NCI-H1417 treated with DMSO at 0.1 percent for 48 hours (cell line): ENCODE data around the gene FAM120A.

Experiments used
- DNase-seq: peaks from one replicate; lab custom pipeline; 2025; lab: John Stamatoyannopoulos, UW

FAM120A gene

DNA sequence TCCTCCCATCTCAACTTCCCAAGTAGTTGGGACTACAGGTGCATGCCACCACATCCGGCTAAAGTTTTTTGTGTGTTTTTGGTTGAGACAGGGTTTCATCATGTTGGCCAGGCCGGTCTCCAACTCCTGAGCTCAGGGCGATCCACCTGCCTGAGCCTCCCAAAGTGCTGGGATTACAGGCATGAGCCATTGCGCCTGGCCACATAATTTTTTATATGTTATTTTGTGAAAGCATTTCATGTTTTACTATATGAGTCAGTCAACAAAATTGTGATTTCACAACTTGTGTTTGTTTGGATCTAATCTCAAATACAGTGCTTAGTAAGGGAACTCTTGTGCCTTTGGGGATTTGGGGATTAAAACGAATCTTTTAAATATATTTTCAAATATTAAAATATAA, 21.9 kb downstream of the FAM120A start:
- no peak for DNase-seq

DNA sequence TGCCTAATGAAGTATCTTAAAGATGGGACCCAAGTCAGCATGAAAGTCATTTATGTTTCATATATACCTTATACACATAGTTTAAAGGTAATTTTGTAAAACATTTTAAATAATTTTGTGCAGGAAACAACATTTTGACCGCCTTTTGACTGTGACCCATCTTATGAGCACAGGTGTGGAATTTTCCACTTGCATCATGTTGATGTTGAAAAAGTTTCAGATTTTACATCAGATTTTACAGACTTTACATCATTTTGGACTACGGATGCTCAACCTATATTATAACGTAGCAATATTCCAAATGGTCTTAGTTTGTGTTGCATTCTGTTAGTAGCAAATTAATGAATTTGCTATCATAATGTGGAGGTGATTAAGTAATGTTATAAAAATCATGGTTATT, 23.6 kb downstream of the FAM120A start:
- DNase-seq, result no peak

DNA sequence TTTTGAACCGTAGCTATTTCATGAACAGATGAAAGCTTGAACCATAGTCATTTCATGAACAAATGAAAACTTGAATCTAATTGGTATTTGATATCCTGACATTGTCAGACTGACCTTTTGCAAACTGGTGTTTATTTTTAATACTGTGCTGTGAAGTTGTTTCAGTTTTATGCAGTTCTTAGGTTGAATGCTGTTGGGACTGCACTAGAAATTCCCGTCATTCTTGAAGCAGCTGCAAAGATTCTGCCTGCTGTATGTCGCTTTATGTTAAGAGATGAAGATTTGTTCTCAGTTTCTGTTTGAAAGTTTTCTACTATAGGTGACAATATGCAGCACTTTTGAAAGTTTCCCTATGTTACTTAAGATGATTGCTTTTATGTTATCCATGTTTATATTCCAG, 24.4 kb downstream of the FAM120A start:
- no peak for DNase-seq

DNA sequence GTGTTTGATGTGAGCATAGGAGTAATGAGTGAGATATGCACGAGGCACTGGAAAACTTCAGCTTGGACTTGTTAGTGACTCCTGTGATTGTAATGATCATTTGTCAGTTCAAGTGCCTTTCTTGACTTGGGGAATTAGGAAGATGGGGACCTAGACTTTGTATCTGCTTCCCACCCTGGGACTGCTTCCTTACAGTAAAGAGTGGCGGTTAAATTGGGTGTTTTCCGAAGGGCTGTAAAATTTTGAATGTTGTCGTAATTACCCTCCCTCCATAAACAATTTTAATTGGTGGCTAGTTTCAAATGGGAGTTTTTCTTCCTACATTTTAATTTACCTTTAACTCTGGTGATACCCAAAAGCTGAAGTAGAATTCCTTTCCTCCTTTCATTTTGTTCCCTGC, 25.4 kb downstream of the FAM120A start:
- no peak for DNase-seq

DNA sequence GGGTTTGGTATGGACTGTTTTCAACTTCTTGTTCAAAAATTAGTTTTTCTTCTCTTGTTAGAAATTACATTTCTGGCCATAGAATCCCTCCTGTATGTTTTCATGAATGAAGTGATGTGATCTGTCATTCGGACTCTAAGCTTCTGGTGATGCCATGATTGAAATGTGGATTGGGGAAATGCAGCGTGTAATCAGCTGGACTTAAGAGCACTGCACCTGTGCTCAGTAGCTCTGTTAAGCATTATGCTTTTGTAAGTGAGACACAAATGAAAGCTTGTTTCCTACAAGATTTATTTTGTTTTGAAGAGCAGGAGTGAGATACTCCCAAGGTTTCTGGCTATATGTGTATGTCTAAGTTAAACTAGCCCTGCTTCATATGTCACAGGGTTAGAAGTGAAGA, 25.9 kb downstream of the FAM120A start:
- DNase-seq, result no peak

DNA sequence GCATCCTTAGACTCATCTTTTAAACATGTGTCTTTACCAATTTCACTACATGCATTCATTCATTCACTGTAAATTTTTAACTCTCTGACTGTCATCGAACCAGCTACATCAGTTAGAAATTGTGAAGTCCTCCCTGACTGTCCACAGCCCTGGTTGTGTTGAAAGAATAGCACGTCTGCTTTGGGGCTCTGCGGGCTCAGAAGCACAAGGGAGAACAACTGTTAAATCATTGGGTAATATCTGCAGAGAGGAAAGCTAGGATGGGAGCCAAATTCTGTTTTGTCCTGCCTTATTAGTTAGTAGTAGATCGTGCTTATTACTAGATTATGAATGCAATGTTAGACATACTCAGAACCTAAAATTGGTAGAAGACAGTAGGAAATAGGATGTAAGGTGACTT, 28.2 kb downstream of the FAM120A start:
- DNase-seq, result no peak

DNA sequence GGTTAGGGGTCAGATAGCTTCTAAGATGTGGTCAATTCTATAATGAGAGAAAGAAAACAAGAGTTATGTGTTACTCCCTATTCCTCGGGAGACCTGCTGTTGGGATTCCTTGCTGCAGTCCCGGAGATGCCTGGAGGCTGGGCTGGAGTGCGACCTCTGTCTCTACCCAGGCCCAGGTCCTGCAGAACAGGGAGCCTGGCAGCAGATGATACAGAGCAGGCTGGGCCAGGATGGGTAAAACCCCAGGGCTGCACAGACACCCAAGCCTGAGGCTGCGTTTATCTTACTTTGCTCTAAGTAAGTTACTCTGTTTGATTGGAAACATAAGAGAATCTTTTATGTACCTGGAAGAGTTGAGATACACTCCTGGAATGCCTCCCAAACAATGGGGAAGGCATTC, 28.8 kb downstream of the FAM120A start:
- DNase-seq, result no peak

DNA sequence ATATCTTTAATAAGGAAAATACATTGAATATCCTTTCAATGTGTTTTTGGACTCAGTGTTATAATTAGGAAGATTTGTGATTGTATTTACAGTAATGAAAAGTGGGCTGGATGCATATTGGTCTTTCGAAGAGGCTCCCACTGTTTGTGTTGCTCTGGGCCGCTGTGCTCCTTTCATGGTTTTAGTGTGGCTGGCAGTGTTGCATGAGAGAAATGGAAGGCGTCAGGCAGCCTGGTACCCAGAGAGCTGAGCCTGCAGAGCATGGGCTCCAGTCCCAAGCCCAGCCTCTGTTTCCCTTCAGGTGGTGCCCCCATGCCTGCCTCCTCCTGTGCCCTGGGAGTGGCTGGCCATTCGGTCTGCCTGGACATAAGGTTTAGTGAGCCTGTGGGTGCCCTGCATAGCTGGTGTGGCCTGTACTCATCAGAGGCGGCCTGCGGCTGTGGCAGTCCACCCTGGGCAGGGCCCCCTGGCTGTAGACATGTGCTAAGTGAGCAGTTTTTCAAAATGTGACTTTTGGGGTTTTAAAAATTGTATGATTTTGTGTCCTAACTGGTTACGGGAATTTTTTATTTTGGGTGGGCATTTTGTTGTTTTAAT, 29.3 kb downstream of the FAM120A start:
- DNase-seq, result no peak

DNA sequence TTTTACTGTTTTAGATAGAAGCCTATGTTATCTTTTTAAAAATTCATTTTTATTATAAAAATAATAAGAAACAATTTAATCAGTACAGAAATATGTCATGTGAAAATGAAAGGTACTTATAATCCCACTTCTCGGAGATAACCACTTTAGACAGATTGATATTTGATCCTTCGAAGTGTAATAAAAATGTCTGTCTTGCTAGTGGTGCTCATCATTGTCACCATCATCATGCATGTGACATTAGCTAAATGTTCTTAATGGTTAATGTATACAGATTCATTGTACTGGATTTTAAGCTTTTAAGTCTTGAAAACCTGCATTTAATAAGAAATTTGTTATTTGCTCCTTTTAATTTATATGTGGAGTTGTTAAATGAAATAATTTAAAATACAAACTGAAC, 32.0 kb downstream of the FAM120A start:
- DNase-seq, result no peak

DNA sequence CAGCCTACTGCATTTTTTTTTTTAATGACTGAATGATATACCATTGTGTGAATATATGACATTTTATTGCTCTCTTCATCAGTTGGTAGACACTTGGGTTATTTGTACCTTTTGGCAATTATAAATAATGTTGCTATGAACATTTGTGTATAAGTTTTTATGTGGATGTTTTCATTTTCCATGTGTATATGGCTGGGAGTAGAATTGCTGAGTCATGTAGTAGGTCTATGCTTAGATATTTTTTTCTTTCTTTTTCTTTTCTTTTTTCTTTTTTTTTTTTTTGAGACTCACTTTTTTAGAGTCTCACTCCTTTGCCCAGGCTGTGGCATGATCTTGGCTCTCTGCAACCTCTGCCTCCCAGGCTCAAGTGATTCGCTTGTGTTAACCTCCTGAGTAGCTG, 34.8 kb downstream of the FAM120A start:
- no peak for DNase-seq

DNA sequence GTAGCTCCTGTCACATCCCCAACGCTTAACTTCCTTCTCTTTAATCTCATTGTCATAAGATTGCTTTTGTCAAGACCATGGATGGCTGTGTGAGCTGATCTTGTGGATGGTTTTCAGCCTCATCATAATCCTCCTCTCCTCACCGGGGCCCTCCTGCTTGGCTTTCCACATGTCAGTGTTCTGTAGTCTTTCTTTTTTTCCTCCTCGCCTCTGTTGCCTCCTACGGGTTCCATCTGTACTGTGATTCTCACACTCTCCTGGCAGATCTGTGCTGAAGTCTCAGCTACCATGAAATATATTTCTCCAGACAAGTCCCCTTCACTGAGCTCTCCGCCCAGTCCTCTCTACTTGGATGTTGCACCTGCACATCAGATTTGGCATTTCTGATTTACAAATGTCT, 36.8 kb downstream of the FAM120A start:
- no peak for DNase-seq

DNA sequence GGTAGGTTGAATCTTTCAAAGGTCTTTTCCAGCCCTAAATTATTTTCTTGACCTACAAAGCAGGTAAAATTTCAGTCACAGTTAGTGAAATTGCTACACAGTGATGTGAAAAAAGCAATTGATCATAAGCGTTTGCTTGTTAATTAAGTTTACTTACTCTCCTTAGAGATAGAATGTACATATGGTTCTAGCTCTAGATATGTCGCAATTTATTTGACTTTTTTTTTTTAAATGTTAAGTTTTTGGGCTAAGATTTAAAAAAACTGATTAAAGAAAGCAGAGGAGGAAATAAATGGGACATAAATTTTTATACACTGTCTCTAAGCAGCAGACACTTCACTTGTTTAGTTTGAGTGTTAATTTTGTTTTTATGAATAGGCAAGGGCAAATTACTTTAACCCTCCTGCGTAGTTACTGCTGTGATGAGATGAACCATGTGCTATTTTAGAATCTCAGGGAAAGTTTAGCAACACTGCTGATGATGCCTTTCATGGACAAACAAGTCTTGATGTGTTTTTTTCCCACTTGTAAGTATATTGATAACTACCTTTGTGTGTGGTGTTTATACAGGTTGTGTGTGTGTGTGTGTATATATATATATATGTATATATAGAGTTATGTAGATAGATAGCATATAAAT, 40.2 kb downstream of the FAM120A start:
- DNase-seq, result no peak

DNA sequence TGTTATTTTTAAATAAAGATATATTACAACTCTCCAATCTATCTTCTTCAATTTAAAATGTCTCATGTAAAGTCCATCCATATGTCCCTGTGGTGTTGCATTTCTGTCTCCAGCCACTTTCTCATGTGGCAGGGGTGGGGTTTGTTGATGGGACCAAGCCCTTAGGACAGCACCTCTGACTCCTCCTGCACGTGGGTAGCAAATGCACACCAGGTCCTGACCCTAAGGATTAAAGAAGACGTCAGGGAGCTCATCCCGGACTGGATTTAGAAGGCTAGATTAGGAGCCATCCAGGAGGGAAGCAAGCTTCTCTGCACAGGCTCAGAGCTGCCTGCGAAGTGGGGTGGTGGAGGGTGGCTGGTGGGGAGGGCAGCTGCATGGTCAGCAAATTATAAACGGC, 40.8 kb downstream of the FAM120A start:
- DNase-seq, result no peak

DNA sequence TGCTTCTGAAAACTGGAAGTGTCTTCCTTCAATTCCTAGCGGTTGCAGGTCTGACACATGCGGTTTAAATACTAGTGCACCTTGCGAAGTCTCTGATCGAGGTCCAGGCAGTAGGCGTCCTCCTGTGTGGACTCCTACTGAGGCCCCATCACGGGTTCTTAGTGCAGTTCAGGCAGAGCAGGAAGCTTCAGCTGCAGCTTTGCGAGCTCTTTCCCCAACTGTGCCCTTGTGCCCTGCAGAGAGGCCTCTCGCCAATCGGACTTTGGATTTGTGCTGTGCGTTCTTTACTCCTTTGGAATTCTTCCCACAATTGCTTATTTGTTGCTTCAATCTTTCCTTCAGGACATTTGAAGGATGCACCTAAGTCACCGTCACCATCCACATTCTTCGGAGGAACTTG, 42.5 kb downstream of the FAM120A start:
- no peak for DNase-seq

DNA sequence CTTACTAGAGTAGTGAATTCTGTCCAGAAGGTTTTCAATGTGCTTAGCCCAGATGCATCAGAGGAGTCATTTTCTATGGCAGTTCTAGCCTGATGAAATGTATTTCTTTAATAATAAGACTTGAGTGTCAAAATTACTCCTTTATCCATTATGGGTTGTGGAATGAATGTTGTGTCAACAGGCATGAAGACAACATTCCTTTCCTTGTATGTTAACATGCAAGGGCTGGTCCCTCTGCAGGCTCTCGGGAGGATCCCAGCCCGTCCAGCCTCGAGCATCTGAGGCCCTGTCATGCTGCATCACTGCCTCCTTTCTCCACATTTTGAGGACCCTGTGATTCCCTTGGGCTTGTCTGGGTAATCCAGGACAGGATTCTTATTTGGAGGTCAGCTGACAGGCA, 44.8 kb downstream of the FAM120A start:
- DNase-seq, result no peak

DNA sequence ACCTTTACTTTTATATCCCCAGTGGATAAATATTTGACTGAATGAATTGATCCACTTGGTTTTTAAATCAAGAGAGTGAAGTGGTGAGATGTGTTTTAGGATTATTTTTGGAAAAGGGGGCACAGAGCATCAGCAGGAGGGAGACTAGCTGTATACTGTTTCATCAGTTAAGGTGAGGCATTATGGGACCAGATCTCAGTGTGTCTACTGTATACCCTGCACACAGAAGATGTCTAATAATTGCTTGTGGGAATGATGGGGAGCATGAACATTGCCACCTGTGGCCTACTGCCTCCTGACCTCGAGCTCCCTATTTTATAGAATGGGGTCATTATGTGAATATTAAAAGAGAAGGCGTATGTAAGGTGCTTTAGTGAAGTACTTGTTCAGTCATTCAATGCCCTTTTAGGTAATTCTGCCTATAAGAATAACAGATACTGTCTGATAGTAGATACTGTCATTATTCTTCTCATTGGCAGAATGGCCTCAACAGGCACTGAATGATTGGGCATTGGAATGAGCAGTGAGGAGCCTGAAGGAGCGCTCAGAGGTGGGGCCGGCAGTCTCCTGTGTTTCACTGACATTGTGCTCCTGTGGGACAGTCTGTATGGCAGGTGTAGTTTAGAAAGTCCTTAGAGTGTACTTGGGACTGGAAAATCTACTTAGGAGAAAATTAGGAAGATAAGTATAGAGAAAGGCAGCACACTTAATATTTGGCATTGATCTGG, 49.2 kb downstream of the FAM120A start:
- DNase-seq, result no peak

DNA sequence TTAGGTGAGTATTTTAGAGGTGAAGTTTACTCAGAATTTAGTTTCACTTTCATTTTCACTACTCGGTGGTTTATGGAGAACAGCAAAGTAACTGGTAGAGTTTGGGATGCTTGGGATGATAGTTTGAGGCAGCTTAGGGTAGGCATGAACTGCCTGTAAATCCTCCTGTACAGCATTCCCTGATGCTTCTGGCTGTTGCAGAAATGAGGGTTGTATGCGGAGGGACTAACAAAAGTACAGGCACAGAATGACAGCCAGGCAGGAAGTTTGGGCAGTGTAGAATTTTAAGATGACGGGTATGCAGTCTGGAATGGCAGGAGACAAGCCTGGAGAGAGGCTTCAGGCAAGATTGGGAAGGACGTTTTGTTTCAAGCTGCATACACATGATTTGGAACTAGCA, 49.9 kb downstream of the FAM120A start:
- DNase-seq, result no peak

DNA sequence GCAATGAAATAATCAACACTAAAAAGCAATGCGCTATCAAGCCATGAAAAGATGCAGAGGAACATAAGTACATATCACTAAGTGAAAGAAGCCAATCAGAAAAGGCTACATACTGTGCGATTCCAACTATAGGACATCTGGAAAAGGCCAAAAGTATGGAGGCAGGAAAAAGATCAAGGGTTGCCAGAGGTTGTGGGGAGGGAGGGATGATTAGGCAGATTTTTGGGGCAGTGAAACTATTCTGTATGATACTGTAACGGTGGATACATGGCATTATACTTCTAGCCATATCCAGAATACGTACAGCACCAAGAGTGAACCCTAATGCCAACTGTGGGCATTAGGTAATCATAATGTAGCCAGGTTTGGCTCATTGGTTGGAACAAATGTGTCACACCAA, 51.9 kb downstream of the FAM120A start:
- DNase-seq, result no peak

DNA sequence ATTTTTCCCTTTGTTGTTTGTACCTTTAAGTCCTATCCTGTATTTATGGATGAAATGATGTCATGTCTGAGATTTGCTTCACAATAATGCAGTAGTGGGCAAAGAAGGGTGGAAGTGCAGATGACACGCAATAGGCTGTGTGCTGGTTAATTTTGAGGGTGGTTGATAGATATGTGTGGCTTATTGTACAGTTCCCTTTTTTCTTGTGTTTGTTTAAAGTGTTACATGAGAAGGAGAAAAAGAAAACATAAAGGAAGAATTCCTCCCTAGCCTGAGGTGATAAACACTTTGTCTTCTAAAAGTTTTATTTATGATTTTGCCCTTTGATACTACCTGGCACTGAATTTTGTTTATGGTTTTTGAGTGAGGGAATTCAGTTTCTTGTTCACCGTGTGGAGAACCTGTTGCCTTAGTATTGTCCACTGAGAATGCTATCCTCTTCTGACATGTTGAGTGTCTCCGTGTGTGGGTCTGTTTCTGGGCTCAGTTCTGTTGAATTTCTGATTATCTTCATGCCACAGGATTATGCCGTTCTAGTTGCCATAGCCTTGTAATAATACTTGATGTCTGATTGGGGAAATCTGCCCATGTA, 54.2 kb downstream of the FAM120A start:
- no peak for DNase-seq

DNA sequence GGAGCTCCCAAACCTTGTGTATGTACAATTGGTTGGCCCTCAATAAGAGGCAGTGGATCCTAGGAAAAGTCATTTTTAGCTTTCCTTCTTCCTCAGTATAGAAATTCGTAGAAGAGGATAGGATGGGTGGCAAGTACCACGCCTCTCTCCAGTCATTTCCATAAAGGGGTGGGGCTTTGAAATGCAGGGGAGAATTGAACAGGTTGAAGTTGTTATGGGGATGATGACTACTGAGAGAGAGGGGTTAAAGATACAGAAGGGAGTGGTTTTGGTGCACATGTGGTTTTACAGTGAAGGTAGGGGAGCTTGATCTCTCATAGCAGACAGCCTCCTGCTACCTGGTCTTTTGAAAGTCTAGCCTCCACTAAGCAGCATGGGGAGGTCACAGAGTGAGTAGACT, 56.3 kb downstream of the FAM120A start:
- no peak for DNase-seq

DNA sequence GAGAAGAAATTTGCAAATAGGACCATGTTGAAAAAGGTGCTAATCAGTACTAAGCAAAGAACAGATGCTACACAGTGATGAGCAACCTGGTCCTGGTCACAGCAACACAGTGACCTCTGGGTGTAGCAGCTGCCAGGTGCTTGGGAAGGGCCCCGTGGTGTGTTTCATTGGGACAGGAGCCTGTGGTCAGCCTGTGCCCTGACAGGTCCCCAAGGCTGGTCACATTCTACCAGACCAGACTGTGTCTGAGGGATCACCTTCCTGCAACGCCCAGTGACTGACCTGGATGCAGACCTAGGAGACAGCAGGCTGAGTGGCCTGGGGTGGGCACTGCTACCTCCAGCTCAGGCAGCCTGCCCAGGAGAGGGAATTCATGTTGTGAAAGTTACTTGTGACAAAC, 56.7 kb downstream of the FAM120A start:
- DNase-seq, result no peak

DNA sequence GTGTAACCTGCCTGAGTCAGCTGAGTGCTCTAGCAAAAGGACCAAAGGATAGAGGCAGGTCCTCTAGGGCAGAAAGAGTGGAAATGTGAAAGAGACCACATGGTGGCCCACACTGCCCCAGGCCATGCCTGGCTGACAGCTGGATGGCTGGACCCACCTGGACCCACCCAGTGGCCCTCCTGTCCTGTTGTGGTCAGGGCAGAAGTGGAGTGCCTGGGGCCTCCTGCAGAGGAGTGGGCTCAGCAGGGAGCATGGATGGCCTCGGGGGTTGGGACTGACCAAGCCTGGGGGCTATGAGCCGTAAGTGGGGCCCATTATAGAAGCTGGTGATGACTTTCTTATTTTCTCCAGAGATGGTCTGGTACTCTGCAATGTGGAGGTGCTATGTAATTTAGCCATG, 57.6 kb downstream of the FAM120A start:
- no peak for DNase-seq

DNA sequence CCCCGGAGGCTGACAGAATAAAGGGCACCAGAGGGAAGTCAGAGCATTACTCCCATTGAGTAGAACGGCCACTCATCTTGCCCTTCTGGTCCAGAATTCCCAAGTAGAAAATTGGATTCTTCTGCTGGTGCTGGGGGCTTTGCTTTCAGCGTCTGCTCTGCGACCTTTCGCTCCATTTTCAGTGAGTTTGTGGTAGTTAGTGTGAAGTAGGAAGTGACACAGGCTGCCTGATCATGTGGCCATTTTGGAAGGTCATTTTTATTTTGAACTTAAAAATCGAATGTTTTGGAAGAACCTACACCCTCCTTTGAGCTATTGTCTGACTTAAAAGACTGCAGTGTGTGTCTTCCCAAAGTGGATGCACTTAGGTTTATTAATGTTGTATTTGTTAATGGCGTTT, 58.6 kb downstream of the FAM120A start:
- no peak for DNase-seq
